PC-9 (cell line): Measurements from ENCODE around the gene KAT7. TPM values are rescaled to one million over a fixed set of nuclear protein-coding genes. Genes with fewer than 3 reads are reported as not detected.

Source experiments
- BruUV-seq: library from RNA; stranded (reverse); fragments of 400-500 nt; replicated peaks from 2 replicates; lab custom pipeline; 2021; lab: Mats Ljungman, UMichigan
- CTCF ChIA-PET: fragments of 300-600 bp; sonication (Branson Sonifier 250); formaldehyde crosslinking; loops from one replicate; lab custom pipeline; 2022; ENCODE audit warnings: antibody characterized with exemption; lab: Charles Lee
- POLR2A ChIA-PET: fragments of 300-600 bp; sonication (Branson Sonifier 250); formaldehyde crosslinking; loops from one replicate; lab custom pipeline; 2022; ENCODE audit warnings: antibody characterized with exemption; ENCODE audit not compliant: unreplicated experiment; lab: Charles Lee
- DNase-seq, 2 experiments: peaks; one replicate each; pipeline versions ENCODE4 v3.0.0 to v3.0.0-alpha.2; 2015 to 2022; ENCODE audit warnings: mixed read lengths in 1 of 2
- H2AFZ ChIP-seq: fragments of 200-600 bp; sonication (generic); 2 replicates; pipeline ENCODE4 v1.8.1; 2017; ENCODE audit warnings: antibody characterized with exemption
- H3F3A ChIP-seq: fragments of 200-600 bp; sonication (generic); 2 replicates; pipeline ENCODE4 v1.8.1; 2017; ENCODE audit warnings: antibody characterized with exemption, mild to moderate bottlenecking, low read depth; ENCODE audit not compliant: insufficient read depth
- H3K27ac ChIP-seq: fragments of 200-600 bp; sonication (generic); 2 replicates; pipeline ENCODE4 v1.6.1; 2016; ENCODE audit warnings: mixed run types
- H3K27me3 ChIP-seq: fragments of 200-600 bp; sonication (generic); 2 replicates; pipeline ENCODE4 v1.6.1; 2016; ENCODE audit warnings: low read depth, mixed run types; ENCODE audit not compliant: insufficient read depth
- H3K36me3 ChIP-seq: fragments of 200-600 bp; sonication (generic); 2 replicates; pipeline ENCODE4 v1.6.1; 2016; ENCODE audit warnings: low read depth, mixed run types
- H3K4me1 ChIP-seq: fragments of 200-600 bp; sonication (generic); replicated peaks from 2 replicates; pipeline ENCODE4 v1.6.1; 2016; ENCODE audit warnings: mixed run types; ENCODE audit not compliant: insufficient read depth
- H3K4me2 ChIP-seq: fragments of 200-600 bp; sonication (generic); 2 replicates; pipeline ENCODE4 v1.6.1; 2017; ENCODE audit warnings: mixed run types
- H3K4me3 ChIP-seq: fragments of 200-600 bp; sonication (generic); 2 replicates; pipeline ENCODE4 v1.6.1; 2016; ENCODE audit warnings: mixed run types
- H3K79me2 ChIP-seq: fragments of 200-600 bp; sonication (generic); 2 replicates; pipeline ENCODE4 v1.6.1; 2017; ENCODE audit warnings: low read depth, mixed run types
- H3K9me2 ChIP-seq: fragments of 200-600 bp; sonication (generic); 2 replicates; pipeline ENCODE4 v1.8.1; 2017; ENCODE audit warnings: mild to moderate bottlenecking; ENCODE audit not compliant: insufficient read depth
- H3K9me3 ChIP-seq: fragments of 200-600 bp; sonication (generic); 2 replicates; pipeline ENCODE4 v1.8.1; 2016; ENCODE audit warnings: low read depth; ENCODE audit not compliant: insufficient read depth
- H4K20me1 ChIP-seq: fragments of 200-600 bp; sonication (generic); 2 replicates; pipeline ENCODE4 v1.8.1; 2017; ENCODE audit not compliant: insufficient read depth
- EZH2 ChIP-seq: fragments of 200-600 bp; sonication (generic); IDR thresholded peaks from 2 replicates; pipeline ENCODE4 v1.8.0; 2017; ENCODE audit warnings: antibody characterized with exemption, low read depth
- intact Hi-C: fragments of 100-400 bp; cut with micrococcal nuclease; formaldehyde crosslinking; loops from one replicate; pipeline ENCODE4 v1.10.0; 2022; ENCODE audit not compliant: unreplicated experiment
- total RNA-seq: library from RNA; stranded (reverse); gene quantifications from 2 replicates; pipeline ENCODE4 v1.2.3, GENCODE V29; 2021
- TF ChIP-seq, protein P1 (sequence below): fragments of 200-600 bp; sonication (generic); conservative IDR thresholded peaks from 2 replicates; pipeline ENCODE4 v1.6.1; 2017; ENCODE audit warnings: mixed run types, antibody characterized with exemption, mild to moderate bottlenecking, moderate library complexity

KAT7 gene
- total RNA-seq, 1 experiment from 2014 or later, result 57.0 TPM

DNA sequence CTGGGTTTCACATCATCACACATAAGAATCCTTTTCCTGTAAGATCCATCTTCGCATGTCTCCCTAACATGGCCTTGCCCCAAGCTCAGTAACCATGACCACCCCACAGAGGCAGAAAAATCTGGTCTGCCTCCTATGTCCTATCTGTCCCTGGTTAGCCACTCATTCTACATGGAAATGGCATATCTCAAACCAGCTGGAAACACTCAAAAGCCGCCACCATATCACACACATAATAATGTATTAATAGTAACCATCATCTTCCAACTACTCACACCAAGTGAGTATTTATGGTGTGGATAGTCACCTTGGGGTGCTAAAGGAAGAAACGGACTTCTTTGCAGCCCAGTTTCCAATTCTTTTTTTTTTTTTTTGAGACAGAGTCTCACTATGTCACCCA is 36.0 kb upstream of the KAT7 start:
- no peak for DNase-seq
- H3K27me3 ChIP-seq, result no peaks in the 10 kb centered on the region
- H3K9me3 ChIP-seq, result no peaks in the 10 kb centered on the region
- no peak overlapping the region for H3K27ac ChIP-seq
- no peaks in the 10 kb centered on the region for H3K4me1 ChIP-seq
- intact Hi-C loops, result no loop called here
- H3K4me3 ChIP-seq, result no peak overlapping the region
- no peaks in the 10 kb centered on the region for H3K36me3 ChIP-seq
- H3F3A ChIP-seq, result no peaks in the 10 kb centered on the region
- H4K20me1 ChIP-seq, result no peaks in the 10 kb centered on the region
- BruUV-seq, result no TSS peak
- CTCF ChIA-PET, result interaction anchor here (0.6 kb wide), 1 partner anchor 44 kb away, joined by 5 read pairs; no protein-coding TSS in a partner anchor
- POLR2A ChIA-PET, result interaction anchor here (0.6 to 0.8 kb wide), 2 partner anchors 67 to 803 kb away, joined by 7 to 10 read pairs; no protein-coding TSS in a partner anchor
- no peaks in the 10 kb centered on the region for H3K79me2 ChIP-seq
- H3K4me2 ChIP-seq, result no peak overlapping the region
- no peaks in the 10 kb centered on the region for H3K9me2 ChIP-seq
- no peak overlapping the region for H2AFZ ChIP-seq
- no peak for TF ChIP-seq EZH2

DNA sequence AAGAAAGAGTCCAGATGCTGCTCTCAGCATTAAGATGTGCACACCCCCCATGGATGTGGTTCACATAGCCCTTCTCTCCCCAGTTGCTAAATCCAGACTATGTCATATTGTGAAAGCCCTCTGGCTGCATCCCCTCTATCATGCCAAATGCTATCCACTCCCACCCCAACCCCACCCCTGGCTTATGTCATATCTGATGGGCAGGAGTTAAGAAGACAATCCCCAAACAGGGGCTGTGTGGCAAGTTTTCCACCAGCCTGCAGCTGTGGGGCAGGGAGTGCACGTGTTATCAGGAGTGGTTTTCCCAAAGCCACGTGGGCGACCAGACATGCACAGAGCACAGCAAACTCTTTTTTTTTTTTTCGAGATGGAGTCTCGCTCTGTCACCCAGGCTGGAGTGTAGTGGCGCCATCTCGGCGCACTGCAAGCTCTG is 34.5 kb upstream of the KAT7 start:
- Histone ChIP-seq H3K27ac (no peak overlapping the region), H3K9me2 (no peaks in the 10 kb centered on the region), H2AFZ (no peak overlapping the region), H3K4me2 (no peak overlapping the region), H4K20me1 (no peaks in the 10 kb centered on the region), H3K27me3 (no peaks in the 10 kb centered on the region), H3K4me1 (no peaks in the 10 kb centered on the region), H3K9me3 (no peaks in the 10 kb centered on the region), H3K79me2 (no peaks in the 10 kb centered on the region), H3K4me3 (no peak overlapping the region), H3K36me3 (no peaks in the 10 kb centered on the region), H3F3A (no peaks in the 10 kb centered on the region)
- ChIA-PET POLR2A (no interaction called here), CTCF (no interaction called here)
- TF ChIP-seq, protein P1, sequence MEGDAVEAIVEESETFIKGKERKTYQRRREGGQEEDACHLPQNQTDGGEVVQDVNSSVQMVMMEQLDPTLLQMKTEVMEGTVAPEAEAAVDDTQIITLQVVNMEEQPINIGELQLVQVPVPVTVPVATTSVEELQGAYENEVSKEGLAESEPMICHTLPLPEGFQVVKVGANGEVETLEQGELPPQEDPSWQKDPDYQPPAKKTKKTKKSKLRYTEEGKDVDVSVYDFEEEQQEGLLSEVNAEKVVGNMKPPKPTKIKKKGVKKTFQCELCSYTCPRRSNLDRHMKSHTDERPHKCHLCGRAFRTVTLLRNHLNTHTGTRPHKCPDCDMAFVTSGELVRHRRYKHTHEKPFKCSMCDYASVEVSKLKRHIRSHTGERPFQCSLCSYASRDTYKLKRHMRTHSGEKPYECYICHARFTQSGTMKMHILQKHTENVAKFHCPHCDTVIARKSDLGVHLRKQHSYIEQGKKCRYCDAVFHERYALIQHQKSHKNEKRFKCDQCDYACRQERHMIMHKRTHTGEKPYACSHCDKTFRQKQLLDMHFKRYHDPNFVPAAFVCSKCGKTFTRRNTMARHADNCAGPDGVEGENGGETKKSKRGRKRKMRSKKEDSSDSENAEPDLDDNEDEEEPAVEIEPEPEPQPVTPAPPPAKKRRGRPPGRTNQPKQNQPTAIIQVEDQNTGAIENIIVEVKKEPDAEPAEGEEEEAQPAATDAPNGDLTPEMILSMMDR, result no peak
- no peak for TF ChIP-seq EZH2
- no peak for DNase-seq
- intact Hi-C loops, result no loop called here
- no TSS peak for BruUV-seq

DNA sequence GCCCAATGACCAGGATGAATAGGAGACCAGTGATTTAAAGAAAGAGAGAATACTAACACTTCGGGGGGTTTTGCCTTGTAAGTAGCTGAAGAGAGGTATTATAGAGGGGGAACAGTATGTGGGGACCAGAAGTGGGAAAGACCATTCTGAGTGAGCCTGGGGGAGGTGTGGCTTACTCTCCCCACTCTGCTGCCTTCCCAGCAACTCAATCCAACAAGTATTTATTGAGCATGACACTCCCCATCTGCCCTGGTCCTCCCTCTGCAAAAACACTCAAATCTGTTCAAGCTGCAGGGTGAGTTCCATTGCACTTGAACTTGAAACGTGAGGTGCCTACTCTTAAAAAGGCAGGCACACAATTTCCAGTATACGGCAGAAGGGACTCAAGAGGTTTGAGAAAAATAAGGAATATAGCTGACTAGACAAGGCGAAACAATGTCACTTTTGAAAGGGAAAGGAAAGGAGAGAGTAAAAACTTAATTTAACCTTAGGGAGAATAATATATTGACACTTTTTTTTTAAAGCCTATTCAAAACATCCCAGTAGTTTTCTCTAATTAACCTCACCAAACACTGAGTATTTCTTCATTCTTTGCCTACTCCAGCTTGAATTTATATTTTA is 32.7 kb upstream of the KAT7 start:
- no peak for DNase-seq
- H3K9me2 ChIP-seq, result no peaks in the 10 kb centered on the region
- no peak overlapping the region for H3K4me3 ChIP-seq
- no peak overlapping the region for H3K27ac ChIP-seq
- ChIA-PET POLR2A (no interaction called here), CTCF (interaction anchor here (0.6 to 1.1 kb wide), 2 partner anchors 130 to 345 kb away, joined by 5 to 11 read pairs; no protein-coding TSS in a partner anchor)
- BruUV-seq, result no TSS peak
- H3K36me3 ChIP-seq, result no peaks in the 10 kb centered on the region
- H3F3A ChIP-seq, result no peaks in the 10 kb centered on the region
- no peaks in the 10 kb centered on the region for H3K79me2 ChIP-seq
- no peak overlapping the region for H3K4me2 ChIP-seq
- H3K9me3 ChIP-seq, result no peaks in the 10 kb centered on the region
- H3K27me3 ChIP-seq, result no peaks in the 10 kb centered on the region
- no peak overlapping the region for H2AFZ ChIP-seq
- no peaks in the 10 kb centered on the region for H3K4me1 ChIP-seq
- no peak for TF ChIP-seq EZH2
- TF ChIP-seq, protein P1, result no peak
- H4K20me1 ChIP-seq, result no peaks in the 10 kb centered on the region
- intact Hi-C loops, result no loop called here
